Calu3 (cell line): ENCODE measurements around the gene TP53BP1. TPM values are rescaled to one million over a fixed set of nuclear protein-coding genes. Genes with fewer than 3 reads are reported as not detected.

ENCODE experiments used
- BruUV-seq: library from RNA; stranded (reverse); fragments of 400-500 nt; replicated peaks from 2 replicates; lab custom pipeline; 2021; lab: Mats Ljungman, UMichigan
- CTCF ChIA-PET: fragments of 300-600 bp; sonication (Branson Sonifier 250); formaldehyde crosslinking; loops from one replicate; lab custom pipeline; 2022; ENCODE audit warnings: antibody characterized with exemption; lab: Charles Lee
- DNase-seq: peaks from one replicate; pipeline ENCODE4 v3.0.0; 2022
- H3K27ac Mint-ChIP-seq: one replicate; pipeline ENCODE4 v1.8.0; 2022; ENCODE audit warnings: mixed read lengths; ENCODE audit not compliant: unreplicated experiment
- H3K27me3 Mint-ChIP-seq: one replicate; pipeline ENCODE4 v1.8.0; 2022; ENCODE audit warnings: mixed read lengths; ENCODE audit not compliant: unreplicated experiment
- H3K36me3 Mint-ChIP-seq: one replicate; pipeline ENCODE4 v1.8.0; 2022; ENCODE audit warnings: mild to moderate bottlenecking, moderate library complexity, mixed read lengths; ENCODE audit not compliant: insufficient read depth, unreplicated experiment
- H3K4me1 Mint-ChIP-seq: one replicate; pipeline ENCODE4 v1.8.0; 2022; ENCODE audit warnings: mild to moderate bottlenecking, low read depth, mixed read lengths; ENCODE audit not compliant: unreplicated experiment
- H3K4me3 Mint-ChIP-seq: one replicate; pipeline ENCODE4 v1.8.0; 2022; ENCODE audit warnings: mild to moderate bottlenecking, low read depth, moderate library complexity, mixed read lengths; ENCODE audit not compliant: unreplicated experiment
- H3K9me3 Mint-ChIP-seq: one replicate; pipeline ENCODE4 v1.8.0; 2022; ENCODE audit warnings: low read depth, mixed read lengths; ENCODE audit not compliant: unreplicated experiment
- intact Hi-C: fragments of 100-400 bp; cut with micrococcal nuclease; formaldehyde crosslinking; loops from one replicate; pipeline ENCODE4 v1.10.0; 2022; ENCODE audit not compliant: unreplicated experiment
- total RNA-seq: library from RNA; stranded (reverse); gene quantifications from 2 replicates; pipeline ENCODE4 v1.2.3, GENCODE V29; 2022
- TF ChIP-seq, protein P1 (sequence below): fragments of 200-600 bp; IDR thresholded peaks from one replicate; pipeline ENCODE4 v1.8.0; 2022; ENCODE audit warnings: antibody characterized with exemption; ENCODE audit not compliant: unreplicated experiment

The TP53BP1 gene
- total RNA-seq, 1 experiment from 2014 or later: 36.2 TPM

DNA sequence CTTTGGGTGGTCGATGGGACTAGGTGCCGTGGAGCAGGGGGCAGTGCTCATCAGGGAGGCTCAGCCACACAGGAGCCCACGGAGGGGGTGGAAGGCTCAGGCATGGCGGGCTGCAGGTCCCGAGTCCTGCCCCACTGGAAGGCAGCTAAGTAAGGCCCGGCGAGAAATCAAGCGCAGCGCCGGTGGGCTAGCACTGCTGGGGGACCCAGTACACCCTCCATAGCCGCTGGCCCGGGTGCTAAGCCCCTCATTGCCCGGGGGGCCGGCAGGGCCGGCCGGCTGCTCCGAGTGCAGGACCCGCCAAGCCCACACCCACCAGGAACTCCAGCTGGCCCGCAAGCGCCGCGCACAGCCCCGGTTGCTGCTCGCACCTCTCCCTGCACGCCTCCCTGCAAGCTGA is 19.1 kb downstream of the TP53BP1 start:
- H3K9me3 Mint-ChIP-seq: no peaks in the 10 kb centered on the region
- TF ChIP-seq, protein P1, sequence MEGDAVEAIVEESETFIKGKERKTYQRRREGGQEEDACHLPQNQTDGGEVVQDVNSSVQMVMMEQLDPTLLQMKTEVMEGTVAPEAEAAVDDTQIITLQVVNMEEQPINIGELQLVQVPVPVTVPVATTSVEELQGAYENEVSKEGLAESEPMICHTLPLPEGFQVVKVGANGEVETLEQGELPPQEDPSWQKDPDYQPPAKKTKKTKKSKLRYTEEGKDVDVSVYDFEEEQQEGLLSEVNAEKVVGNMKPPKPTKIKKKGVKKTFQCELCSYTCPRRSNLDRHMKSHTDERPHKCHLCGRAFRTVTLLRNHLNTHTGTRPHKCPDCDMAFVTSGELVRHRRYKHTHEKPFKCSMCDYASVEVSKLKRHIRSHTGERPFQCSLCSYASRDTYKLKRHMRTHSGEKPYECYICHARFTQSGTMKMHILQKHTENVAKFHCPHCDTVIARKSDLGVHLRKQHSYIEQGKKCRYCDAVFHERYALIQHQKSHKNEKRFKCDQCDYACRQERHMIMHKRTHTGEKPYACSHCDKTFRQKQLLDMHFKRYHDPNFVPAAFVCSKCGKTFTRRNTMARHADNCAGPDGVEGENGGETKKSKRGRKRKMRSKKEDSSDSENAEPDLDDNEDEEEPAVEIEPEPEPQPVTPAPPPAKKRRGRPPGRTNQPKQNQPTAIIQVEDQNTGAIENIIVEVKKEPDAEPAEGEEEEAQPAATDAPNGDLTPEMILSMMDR: no peak
- intact Hi-C loops: no loop called here
- H3K4me3 Mint-ChIP-seq: no peak overlapping the region
- no peak overlapping the region for H3K27ac Mint-ChIP-seq
- peaks cover 16% of the 10 kb centered on the region for H3K36me3 Mint-ChIP-seq
- no peaks in the 10 kb centered on the region for H3K27me3 Mint-ChIP-seq
- BruUV-seq: no TSS peak
- CTCF ChIA-PET: no interaction called here
- no peaks in the 10 kb centered on the region for H3K4me1 Mint-ChIP-seq
- no peak for DNase-seq

DNA sequence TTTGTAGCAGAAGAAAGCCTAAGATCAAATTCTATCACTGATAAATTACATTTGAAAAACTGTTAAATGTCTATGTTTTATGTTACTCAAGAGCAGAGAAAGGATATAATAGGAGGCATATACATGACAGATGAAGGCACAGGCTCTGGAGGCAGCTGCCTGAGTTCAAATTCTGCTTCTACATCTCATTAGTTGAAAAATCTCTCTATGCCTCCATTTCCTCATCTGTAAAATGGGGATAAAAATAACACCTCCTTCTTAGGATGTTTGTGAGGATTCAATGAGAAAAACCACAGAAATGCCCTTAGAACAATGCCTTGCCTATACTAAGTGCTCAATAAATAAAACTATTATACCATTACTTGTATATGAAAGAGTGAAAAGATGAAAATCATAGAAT is 21.0 kb downstream of the TP53BP1 start:
- intact Hi-C loops: no loop called here
- Mint-ChIP-seq H3K36me3 (peaks cover 22% of the 10 kb centered on the region), H3K4me1 (no peaks in the 10 kb centered on the region), H3K9me3 (no peaks in the 10 kb centered on the region), H3K27me3 (no peaks in the 10 kb centered on the region), H3K4me3 (no peak overlapping the region), H3K27ac (no peak overlapping the region)
- CTCF ChIA-PET: no interaction called here
- TF ChIP-seq, protein P1: no peak
- DNase-seq: no peak
- BruUV-seq: no TSS peak

DNA sequence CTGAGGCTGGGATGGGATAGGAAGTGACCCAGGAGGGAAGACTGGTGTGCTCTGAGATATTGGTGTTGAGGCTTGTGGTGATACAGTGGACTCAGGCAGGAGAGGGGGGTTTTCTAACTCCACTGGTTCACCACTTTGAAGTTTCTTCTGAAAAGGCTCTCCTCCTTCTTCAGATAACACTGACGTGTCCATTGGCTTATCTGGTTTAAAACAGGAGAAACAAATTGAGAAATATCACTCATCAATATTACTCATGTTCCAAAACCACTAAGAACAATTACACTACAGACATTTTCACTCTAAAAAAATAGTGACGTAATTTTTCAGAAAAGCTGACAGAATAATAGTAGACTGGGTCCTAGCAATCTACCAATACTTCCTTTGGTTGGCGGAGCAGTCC is 23.1 kb downstream of the TP53BP1 start:
- no peak overlapping the region for H3K4me3 Mint-ChIP-seq
- intact Hi-C loops: no loop called here
- CTCF ChIA-PET: no interaction called here
- DNase-seq: no peak
- no peak overlapping the region for H3K27ac Mint-ChIP-seq
- H3K4me1 Mint-ChIP-seq: peaks cover 11% of the 10 kb centered on the region
- no TSS peak for BruUV-seq
- peaks cover 15% of the 10 kb centered on the region for H3K36me3 Mint-ChIP-seq
- TF ChIP-seq, protein P1: no peak
- H3K9me3 Mint-ChIP-seq: no peaks in the 10 kb centered on the region
- no peaks in the 10 kb centered on the region for H3K27me3 Mint-ChIP-seq

DNA sequence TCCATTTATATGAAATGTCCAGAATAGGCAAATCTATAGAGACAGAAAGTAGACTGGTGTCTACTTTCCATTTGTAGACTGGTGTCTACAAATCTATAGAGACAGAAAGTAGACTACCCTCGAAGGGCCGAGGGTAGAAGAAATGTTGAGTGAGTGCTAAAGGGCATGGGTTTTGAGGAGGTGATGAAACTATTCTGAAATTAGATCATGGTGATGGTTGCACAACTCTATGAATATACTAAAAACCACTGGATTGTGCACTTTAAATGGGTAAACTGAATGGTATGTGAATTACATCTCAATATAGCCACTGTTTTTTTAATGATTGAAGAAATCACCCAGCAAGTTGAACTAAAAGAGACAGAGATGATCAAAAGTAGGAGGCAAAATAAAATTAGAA is 27.9 kb downstream of the TP53BP1 start:
- CTCF ChIA-PET: no interaction called here
- intact Hi-C loops: no loop called here
- H3K9me3 Mint-ChIP-seq: no peaks in the 10 kb centered on the region
- no peak for DNase-seq
- no peak overlapping the region for H3K4me3 Mint-ChIP-seq
- TF ChIP-seq, protein P1: no peak
- H3K36me3 Mint-ChIP-seq: peaks cover 5% of the 10 kb centered on the region
- no peak overlapping the region for H3K27ac Mint-ChIP-seq
- no TSS peak for BruUV-seq
- no peaks in the 10 kb centered on the region for H3K27me3 Mint-ChIP-seq
- peaks cover 11% of the 10 kb centered on the region for H3K4me1 Mint-ChIP-seq

DNA sequence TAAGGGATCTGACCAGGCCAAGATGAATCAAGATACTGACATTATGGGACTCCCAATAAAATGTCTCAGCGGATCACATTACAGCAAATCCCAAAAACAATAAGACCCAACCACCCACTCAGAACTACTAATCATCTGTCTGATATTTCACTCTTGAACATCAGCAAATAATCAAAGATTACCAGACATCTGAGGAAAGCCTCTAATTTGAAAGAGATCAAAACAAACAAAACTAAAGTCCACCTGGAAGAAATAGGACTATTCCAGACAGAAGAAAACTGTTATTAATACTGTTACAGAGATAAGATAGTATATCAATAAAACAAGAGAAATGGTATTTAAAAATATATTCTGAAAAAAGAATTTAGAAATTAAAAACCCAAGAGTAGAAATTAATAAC is 29.0 kb downstream of the TP53BP1 start:
- H3K27ac Mint-ChIP-seq: no peak overlapping the region
- TF ChIP-seq, protein P1: no peak
- intact Hi-C loops: no loop called here
- no peaks in the 10 kb centered on the region for H3K9me3 Mint-ChIP-seq
- H3K4me1 Mint-ChIP-seq: peaks cover 11% of the 10 kb centered on the region
- H3K27me3 Mint-ChIP-seq: no peaks in the 10 kb centered on the region
- CTCF ChIA-PET: no interaction called here
- no peak for DNase-seq
- peaks cover 5% of the 10 kb centered on the region for H3K36me3 Mint-ChIP-seq
- BruUV-seq: no TSS peak
- H3K4me3 Mint-ChIP-seq: no peak overlapping the region
